GM23338 (cell line): ENCODE data around the gene VPS4A. TPM values are rescaled to one million over a fixed set of nuclear protein-coding genes. Genes with fewer than 3 reads are reported as not detected.

Experiments used
- ATAC-seq: fragments of 200-7000 bp; cut with Tn5 transposase; 3 replicates; pipeline ENCODE4 v1.9.1; 2020
- DNase-seq: peaks from one replicate; pipeline ENCODE4 v3.0.0-alpha.2; 2015; ENCODE audit warnings: low spot score
- H2AFZ ChIP-seq: fragments of 200-600 bp; sonication (generic); 2 replicates; pipeline ENCODE4 v1.8.0; 2016; ENCODE audit warnings: antibody characterized with exemption, mild to moderate bottlenecking, moderate library complexity
- H3F3A ChIP-seq: fragments of 200-600 bp; sonication (generic); replicated peaks from 2 replicates; pipeline ENCODE4 v1.8.0; 2017; ENCODE audit warnings: antibody characterized with exemption, mixed run types, low read depth
- H3K27ac ChIP-seq: fragments of 200-600 bp; sonication (generic); 2 replicates; pipeline ENCODE4 v1.6.1; 2016; ENCODE audit warnings: low read depth
- H3K27me3 ChIP-seq: fragments of 200-600 bp; sonication (generic); 2 replicates; pipeline ENCODE4 v1.8.0; 2016; ENCODE audit warnings: mild to moderate bottlenecking, mixed run types, moderate library complexity; ENCODE audit not compliant: insufficient read depth
- H3K36me3 ChIP-seq: fragments of 200-600 bp; sonication (generic); 2 replicates; pipeline ENCODE4 v1.8.0; 2016; ENCODE audit warnings: mild to moderate bottlenecking; ENCODE audit not compliant: insufficient read depth
- H3K4me1 ChIP-seq: fragments of 200-600 bp; sonication (generic); 2 replicates; pipeline ENCODE4 v1.8.0; 2016; ENCODE audit warnings: mild to moderate bottlenecking, moderate library complexity; ENCODE audit not compliant: insufficient read depth
- H3K4me2 ChIP-seq: fragments of 200-600 bp; sonication (generic); 2 replicates; pipeline ENCODE4 v1.7.1; 2017; ENCODE audit warnings: mixed run types
- H3K4me3 ChIP-seq: fragments of 200-600 bp; sonication (generic); 2 replicates; pipeline ENCODE4 v1.6.1; 2016; ENCODE audit warnings: mixed run types
- H3K79me2 ChIP-seq: fragments of 200-600 bp; sonication (generic); replicated peaks from 2 replicates; pipeline ENCODE4 v1.8.0; 2017; ENCODE audit warnings: mild to moderate bottlenecking; ENCODE audit not compliant: insufficient read depth
- H3K9me2 ChIP-seq: fragments of 200-600 bp; sonication (generic); 2 replicates; pipeline ENCODE4 v1.8.0; 2017; ENCODE audit not compliant: insufficient read depth
- H4K20me1 ChIP-seq: fragments of 200-600 bp; sonication (generic); replicated peaks from 2 replicates; pipeline ENCODE4 v1.8.0; 2017; ENCODE audit warnings: mild to moderate bottlenecking; ENCODE audit not compliant: insufficient read depth
- H3K27ac Mint-ChIP-seq: 2 replicates; pipeline ENCODE4 v1.8.0; 2020; ENCODE audit warnings: inconsistent platforms, mild to moderate bottlenecking, moderate library complexity, mixed read lengths
- H3K27me3 Mint-ChIP-seq: 3 replicates; pipeline ENCODE4 v1.8.0; 2022; ENCODE audit warnings: low read depth, mild to moderate bottlenecking, moderate library complexity, mixed read lengths, inconsistent platforms; ENCODE audit not compliant: insufficient read depth, poor library complexity
- H3K36me3 Mint-ChIP-seq: 3 replicates; pipeline ENCODE4 v1.8.0; 2021; ENCODE audit warnings: low read depth, mild to moderate bottlenecking, inconsistent platforms, moderate library complexity, mixed read lengths
- H3K4me1 Mint-ChIP-seq: 3 replicates; pipeline ENCODE4 v1.8.0; 2020; ENCODE audit warnings: mild to moderate bottlenecking, inconsistent platforms, mixed read lengths
- H3K4me3 Mint-ChIP-seq: 3 replicates; pipeline ENCODE4 v1.8.0; 2021; ENCODE audit warnings: moderate library complexity, mild to moderate bottlenecking, inconsistent platforms, mixed read lengths
- H3K9me3 Mint-ChIP-seq: 3 replicates; pipeline ENCODE4 v1.8.0; 2020; ENCODE audit warnings: moderate library complexity, mild to moderate bottlenecking, inconsistent platforms, mixed read lengths
- CREB1 ChIP-seq: fragments of 250-450 bp; sonication (Bioruptor Pico); IDR thresholded peaks from 2 replicates; pipeline ENCODE4 v1.5.0; 2020; ENCODE audit warnings: low read depth, mild to moderate bottlenecking, moderate library complexity
- EZH2 ChIP-seq: fragments of 200-600 bp; sonication (generic); IDR thresholded peaks from one replicate; pipeline ENCODE4 v1.8.0; 2017; ENCODE audit warnings: antibody characterized with exemption, mild to moderate bottlenecking, low read depth; ENCODE audit not compliant: unreplicated experiment
- EZH2phosphoT487 ChIP-seq: fragments of 200-600 bp; sonication (generic); IDR thresholded peaks from one replicate; pipeline ENCODE4 v1.8.1; 2018; ENCODE audit warnings: antibody characterized with exemption; ENCODE audit not compliant: unreplicated experiment
- NANOG ChIP-seq: IDR thresholded peaks from 2 replicates; pipeline ENCODE4 v1.6.1; 2016; ENCODE audit warnings: antibody characterized with exemption, borderline replicate concordance
- POLR2AphosphoS5 ChIP-seq: IDR thresholded peaks from 2 replicates; pipeline ENCODE4 v1.6.1; 2016; ENCODE audit warnings: antibody characterized with exemption, low read depth
- STAT1 ChIP-seq: IDR thresholded peaks from one replicate; pipeline ENCODE4 v1.6.1; 2016; ENCODE audit warnings: antibody characterized with exemption; ENCODE audit not compliant: unreplicated experiment
- ZNF331 ChIP-seq: fragments of 250-450 bp; sonication (Bioruptor Pico); IDR thresholded peaks from 2 replicates; pipeline ENCODE4 v1.5.0; 2020; ENCODE audit warnings: low read depth, mild to moderate bottlenecking, moderate library complexity
- polyA plus RNA-seq: library from polyadenylated mRNA; unstranded; fragments of >200 nt; fragmentation: Nextera tagmentation; extraction: Ambion mirVana; gene quantifications from 2 replicates; pipeline ENCODE4 v1.2.1, GENCODE V29; 2016
- total RNA-seq: library from RNA; depleted of rRNA; stranded (reverse); fragments of >200 nt; shearing (Covaris generic); gene quantifications from 2 replicates; pipeline ENCODE4 v1.2.3, GENCODE V29; 2014
- TF ChIP-seq, protein P1 (sequence below): IDR thresholded peaks from one replicate; pipeline ENCODE4 v1.6.1; 2018; ENCODE audit warnings: antibody characterized with exemption; ENCODE audit not compliant: unreplicated experiment
- TF ChIP-seq, protein P2 (sequence below), 2 experiments: fragments of 200-600 bp in 1 of 2; sonication (generic) in 1 of 2; conservative IDR thresholded peaks; 2 replicates each; pipeline versions ENCODE4 v1.5.1 to v1.6.1; 2016 to 2017; ENCODE audit warnings: antibody characterized with exemption in 2 of 2, low read depth in 2 of 2, mild to moderate bottlenecking in 2 of 2, moderate library complexity in 1 of 2
- TF ChIP-seq, protein P3 (sequence below): IDR thresholded peaks from 2 replicates; pipeline ENCODE4 v1.6.1; 2016; ENCODE audit warnings: antibody characterized with exemption
- TF ChIP-seq, protein P4 (sequence below): fragments of 250-450 bp; sonication (Bioruptor Pico); IDR thresholded peaks from 2 replicates; pipeline ENCODE4 v1.5.0; 2020; ENCODE audit warnings: mild to moderate bottlenecking, moderate library complexity

Gene VPS4A
- total and polyA plus RNA-seq, 2 experiments from 2014 or later: 29.1 to 32.7 TPM

DNA sequence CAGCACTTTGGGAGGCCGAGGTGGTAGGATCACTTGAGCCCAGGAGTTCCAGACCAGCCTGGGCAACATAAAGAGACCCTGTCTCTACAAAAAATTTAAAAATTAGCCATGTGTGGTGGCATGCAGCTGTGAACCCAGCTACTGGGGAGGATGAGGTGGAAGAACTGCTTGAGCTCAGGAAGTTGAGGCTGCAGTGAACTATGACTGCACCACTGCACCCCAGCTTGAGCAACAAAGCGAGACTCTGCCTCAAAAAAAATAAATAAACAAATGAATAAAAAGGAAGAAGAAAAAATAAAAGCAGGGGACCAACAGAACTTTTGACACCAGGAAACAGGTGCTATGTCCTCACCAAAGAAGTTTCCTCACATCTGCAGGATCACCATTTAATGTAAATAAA is 60.4 kb downstream of the VPS4A start:
- Histone ChIP-seq H3K9me2 (no peaks in the 10 kb centered on the region), H3K79me2 (peaks cover 3% of the 10 kb centered on the region; the same call in 1 of the 2 replicates), H4K20me1 (peaks cover 4% of the 10 kb centered on the region), H3K36me3 (peaks cover 50% of the 10 kb centered on the region), H3K27me3 (no peaks in the 10 kb centered on the region), H3K27ac (no peak overlapping the region), H2AFZ (no peak overlapping the region), H3F3A (0 out of 2 replicates have a peak, but pooled peaks cover 4% of the 10 kb centered on the region), H3K4me1 (no peaks in the 10 kb centered on the region), H3K4me3 (no peak overlapping the region), H3K4me2 (no peak overlapping the region)
- TF ChIP-seq, protein P1, sequence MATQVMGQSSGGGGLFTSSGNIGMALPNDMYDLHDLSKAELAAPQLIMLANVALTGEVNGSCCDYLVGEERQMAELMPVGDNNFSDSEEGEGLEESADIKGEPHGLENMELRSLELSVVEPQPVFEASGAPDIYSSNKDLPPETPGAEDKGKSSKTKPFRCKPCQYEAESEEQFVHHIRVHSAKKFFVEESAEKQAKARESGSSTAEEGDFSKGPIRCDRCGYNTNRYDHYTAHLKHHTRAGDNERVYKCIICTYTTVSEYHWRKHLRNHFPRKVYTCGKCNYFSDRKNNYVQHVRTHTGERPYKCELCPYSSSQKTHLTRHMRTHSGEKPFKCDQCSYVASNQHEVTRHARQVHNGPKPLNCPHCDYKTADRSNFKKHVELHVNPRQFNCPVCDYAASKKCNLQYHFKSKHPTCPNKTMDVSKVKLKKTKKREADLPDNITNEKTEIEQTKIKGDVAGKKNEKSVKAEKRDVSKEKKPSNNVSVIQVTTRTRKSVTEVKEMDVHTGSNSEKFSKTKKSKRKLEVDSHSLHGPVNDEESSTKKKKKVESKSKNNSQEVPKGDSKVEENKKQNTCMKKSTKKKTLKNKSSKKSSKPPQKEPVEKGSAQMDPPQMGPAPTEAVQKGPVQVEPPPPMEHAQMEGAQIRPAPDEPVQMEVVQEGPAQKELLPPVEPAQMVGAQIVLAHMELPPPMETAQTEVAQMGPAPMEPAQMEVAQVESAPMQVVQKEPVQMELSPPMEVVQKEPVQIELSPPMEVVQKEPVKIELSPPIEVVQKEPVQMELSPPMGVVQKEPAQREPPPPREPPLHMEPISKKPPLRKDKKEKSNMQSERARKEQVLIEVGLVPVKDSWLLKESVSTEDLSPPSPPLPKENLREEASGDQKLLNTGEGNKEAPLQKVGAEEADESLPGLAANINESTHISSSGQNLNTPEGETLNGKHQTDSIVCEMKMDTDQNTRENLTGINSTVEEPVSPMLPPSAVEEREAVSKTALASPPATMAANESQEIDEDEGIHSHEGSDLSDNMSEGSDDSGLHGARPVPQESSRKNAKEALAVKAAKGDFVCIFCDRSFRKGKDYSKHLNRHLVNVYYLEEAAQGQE: no peak
- TF ChIP-seq, protein P2, sequence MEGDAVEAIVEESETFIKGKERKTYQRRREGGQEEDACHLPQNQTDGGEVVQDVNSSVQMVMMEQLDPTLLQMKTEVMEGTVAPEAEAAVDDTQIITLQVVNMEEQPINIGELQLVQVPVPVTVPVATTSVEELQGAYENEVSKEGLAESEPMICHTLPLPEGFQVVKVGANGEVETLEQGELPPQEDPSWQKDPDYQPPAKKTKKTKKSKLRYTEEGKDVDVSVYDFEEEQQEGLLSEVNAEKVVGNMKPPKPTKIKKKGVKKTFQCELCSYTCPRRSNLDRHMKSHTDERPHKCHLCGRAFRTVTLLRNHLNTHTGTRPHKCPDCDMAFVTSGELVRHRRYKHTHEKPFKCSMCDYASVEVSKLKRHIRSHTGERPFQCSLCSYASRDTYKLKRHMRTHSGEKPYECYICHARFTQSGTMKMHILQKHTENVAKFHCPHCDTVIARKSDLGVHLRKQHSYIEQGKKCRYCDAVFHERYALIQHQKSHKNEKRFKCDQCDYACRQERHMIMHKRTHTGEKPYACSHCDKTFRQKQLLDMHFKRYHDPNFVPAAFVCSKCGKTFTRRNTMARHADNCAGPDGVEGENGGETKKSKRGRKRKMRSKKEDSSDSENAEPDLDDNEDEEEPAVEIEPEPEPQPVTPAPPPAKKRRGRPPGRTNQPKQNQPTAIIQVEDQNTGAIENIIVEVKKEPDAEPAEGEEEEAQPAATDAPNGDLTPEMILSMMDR (conservative IDR thresholded peaks at IDR 0.05; ENCODE audit: low read depth in 2 of 2): no peak
- TF ChIP-seq EZH2: no peak
- TF ChIP-seq CREB1: no peak
- TF ChIP-seq, protein P3, sequence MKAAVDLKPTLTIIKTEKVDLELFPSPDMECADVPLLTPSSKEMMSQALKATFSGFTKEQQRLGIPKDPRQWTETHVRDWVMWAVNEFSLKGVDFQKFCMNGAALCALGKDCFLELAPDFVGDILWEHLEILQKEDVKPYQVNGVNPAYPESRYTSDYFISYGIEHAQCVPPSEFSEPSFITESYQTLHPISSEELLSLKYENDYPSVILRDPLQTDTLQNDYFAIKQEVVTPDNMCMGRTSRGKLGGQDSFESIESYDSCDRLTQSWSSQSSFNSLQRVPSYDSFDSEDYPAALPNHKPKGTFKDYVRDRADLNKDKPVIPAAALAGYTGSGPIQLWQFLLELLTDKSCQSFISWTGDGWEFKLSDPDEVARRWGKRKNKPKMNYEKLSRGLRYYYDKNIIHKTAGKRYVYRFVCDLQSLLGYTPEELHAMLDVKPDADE: no peak
- TF ChIP-seq STAT1: no peak
- no peak for TF ChIP-seq EZH2phosphoT487
- no peak for TF ChIP-seq NANOG
- TF ChIP-seq POLR2AphosphoS5: no peak
- Mint-ChIP-seq H3K4me3 (no peak overlapping the region), H3K9me3 (no peaks in the 10 kb centered on the region), H3K4me1 (no peaks in the 10 kb centered on the region), H3K27me3 (no peaks in the 10 kb centered on the region), H3K27ac (no peak overlapping the region), H3K36me3 (peaks cover 44% of the 10 kb centered on the region)
- ATAC-seq (no peak), DNase-seq (no peak)

DNA sequence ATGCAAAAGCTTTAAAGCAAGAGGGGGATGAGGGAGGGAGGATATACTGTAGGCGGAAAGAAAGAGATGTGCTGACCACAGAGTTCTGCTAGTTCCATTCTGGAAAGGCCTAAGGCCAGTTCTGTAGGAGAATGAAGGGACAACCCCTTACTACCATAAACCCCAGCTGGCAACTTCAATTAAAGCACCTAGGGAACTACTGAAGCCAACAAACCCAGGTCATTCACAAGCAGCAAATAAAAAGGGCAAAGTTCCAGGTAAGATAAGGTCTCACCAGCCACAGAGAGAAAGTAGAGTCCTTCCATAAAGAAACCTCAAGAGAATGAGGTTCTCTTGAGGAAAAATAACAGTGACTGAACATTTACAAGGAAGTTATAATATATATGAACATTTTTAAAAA is 61.9 kb downstream of the VPS4A start:
- Histone ChIP-seq H3K4me1 (no peaks in the 10 kb centered on the region), H3K27ac (no peak overlapping the region), H3K79me2 (peaks cover 3% of the 10 kb centered on the region; the same call in 1 of the 2 replicates), H2AFZ (no peak overlapping the region), H3K27me3 (no peaks in the 10 kb centered on the region), H4K20me1 (peaks cover 4% of the 10 kb centered on the region), H3K4me2 (no peak overlapping the region), H3K9me2 (no peaks in the 10 kb centered on the region), H3F3A (no peaks in the 10 kb centered on the region), H3K36me3 (peaks cover 40% of the 10 kb centered on the region), H3K4me3 (no peak overlapping the region)
- Mint-ChIP-seq H3K27ac (no peak overlapping the region), H3K4me1 (no peaks in the 10 kb centered on the region), H3K4me3 (no peak overlapping the region), H3K9me3 (no peaks in the 10 kb centered on the region), H3K36me3 (peaks cover 37% of the 10 kb centered on the region), H3K27me3 (no peaks in the 10 kb centered on the region)
- DNase-seq: no peak
- ATAC-seq: no peak
- TF ChIP-seq, protein P4, sequence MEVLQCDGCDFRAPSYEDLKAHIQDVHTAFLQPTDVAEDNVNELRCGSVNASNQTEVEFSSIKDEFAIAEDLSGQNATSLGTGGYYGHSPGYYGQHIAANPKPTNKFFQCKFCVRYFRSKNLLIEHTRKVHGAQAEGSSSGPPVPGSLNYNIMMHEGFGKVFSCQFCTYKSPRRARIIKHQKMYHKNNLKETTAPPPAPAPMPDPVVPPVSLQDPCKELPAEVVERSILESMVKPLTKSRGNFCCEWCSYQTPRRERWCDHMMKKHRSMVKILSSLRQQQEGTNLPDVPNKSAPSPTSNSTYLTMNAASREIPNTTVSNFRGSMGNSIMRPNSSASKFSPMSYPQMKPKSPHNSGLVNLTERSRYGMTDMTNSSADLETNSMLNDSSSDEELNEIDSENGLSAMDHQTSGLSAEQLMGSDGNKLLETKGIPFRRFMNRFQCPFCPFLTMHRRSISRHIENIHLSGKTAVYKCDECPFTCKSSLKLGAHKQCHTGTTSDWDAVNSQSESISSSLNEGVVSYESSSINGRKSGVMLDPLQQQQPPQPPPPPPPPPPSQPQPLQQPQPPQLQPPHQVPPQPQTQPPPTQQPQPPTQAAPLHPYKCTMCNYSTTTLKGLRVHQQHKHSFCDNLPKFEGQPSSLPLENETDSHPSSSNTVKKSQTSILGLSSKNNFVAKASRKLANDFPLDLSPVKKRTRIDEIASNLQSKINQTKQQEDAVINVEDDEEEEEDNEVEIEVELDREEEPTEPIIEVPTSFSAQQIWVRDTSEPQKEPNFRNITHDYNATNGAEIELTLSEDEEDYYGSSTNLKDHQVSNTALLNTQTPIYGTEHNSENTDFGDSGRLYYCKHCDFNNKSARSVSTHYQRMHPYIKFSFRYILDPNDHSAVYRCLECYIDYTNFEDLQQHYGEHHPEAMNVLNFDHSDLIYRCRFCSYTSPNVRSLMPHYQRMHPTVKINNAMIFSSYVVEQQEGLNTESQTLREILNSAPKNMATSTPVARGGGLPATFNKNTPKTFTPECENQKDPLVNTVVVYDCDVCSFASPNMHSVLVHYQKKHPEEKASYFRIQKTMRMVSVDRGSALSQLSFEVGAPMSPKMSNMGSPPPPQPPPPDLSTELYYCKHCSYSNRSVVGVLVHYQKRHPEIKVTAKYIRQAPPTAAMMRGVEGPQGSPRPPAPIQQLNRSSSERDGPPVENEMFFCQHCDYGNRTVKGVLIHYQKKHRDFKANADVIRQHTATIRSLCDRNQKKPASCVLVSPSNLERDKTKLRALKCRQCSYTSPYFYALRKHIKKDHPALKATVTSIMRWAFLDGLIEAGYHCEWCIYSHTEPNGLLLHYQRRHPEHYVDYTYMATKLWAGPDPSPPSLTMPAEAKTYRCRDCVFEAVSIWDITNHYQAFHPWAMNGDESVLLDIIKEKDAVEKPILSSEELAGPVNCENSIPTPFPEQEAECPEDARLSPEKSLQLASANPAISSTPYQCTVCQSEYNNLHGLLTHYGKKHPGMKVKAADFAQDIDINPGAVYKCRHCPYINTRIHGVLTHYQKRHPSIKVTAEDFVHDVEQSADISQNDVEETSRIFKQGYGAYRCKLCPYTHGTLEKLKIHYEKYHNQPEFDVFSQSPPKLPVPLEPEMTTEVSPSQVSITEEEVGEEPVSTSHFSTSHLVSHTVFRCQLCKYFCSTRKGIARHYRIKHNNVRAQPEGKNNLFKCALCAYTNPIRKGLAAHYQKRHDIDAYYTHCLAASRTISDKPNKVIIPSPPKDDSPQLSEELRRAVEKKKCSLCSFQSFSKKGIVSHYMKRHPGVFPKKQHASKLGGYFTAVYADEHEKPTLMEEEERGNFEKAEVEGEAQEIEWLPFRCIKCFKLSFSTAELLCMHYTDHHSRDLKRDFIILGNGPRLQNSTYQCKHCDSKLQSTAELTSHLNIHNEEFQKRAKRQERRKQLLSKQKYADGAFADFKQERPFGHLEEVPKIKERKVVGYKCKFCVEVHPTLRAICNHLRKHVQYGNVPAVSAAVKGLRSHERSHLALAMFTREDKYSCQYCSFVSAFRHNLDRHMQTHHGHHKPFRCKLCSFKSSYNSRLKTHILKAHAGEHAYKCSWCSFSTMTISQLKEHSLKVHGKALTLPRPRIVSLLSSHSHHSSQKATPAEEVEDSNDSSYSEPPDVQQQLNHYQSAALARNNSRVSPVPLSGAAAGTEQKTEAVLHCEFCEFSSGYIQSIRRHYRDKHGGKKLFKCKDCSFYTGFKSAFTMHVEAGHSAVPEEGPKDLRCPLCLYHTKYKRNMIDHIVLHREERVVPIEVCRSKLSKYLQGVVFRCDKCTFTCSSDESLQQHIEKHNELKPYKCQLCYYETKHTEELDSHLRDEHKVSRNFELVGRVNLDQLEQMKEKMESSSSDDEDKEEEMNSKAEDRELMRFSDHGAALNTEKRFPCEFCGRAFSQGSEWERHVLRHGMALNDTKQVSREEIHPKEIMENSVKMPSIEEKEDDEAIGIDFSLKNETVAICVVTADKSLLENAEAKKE (CRISPR knock-in tag): no peak
- no peak for TF ChIP-seq ZNF331 (CRISPR knock-in tag)
